SKM-1 (cell line): ENCODE measurements around the gene KIAA0319L.

Source experiments
- DNase-seq: peaks from one replicate; lab custom pipeline; 2025; ENCODE audit not compliant: unreplicated experiment; lab: John Stamatoyannopoulos, UW

KIAA0319L gene

DNA sequence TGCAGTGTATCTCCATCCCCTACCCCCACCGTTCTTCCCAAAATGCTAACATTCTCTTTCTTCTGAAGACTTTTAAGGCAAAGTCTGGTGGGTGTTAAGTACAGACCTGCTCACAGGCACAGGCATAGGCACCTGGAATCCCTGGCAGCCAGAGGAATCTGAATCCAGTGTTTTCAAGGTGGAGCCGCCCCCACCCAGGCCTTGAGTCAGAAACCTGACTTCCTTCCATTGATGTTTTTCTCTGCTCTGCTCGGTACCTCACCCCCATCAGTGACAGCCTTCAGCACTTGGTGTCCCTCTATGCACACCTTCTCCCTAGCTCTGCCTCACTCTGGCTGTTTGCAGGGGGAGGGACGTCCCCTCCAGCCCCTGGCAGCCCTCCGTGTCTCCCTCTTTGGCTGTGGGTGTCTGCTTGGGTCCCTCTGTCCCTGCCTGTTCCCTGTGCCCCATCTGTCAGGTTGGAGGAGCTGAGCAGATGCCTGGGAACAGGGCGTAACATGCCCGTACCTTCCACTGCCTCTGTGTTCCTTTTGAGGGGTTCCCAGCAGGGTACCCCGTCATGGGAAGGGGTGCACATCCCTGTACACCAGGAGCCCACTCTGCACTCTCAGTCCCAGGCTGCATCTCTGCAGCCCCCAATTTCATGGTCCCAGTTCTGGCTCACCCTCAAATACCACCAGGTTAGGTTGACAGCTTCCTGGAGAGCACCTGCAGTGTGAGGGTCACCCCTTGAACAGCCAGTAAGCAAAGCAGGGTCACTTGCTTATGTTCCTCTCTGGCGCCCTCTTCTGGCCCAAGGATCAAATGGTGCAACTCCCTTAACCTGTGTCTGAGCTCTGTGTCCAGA, 7.1 kb upstream of the KIAA0319L start:
- peak; percentile 42 for DNase-seq

DNA sequence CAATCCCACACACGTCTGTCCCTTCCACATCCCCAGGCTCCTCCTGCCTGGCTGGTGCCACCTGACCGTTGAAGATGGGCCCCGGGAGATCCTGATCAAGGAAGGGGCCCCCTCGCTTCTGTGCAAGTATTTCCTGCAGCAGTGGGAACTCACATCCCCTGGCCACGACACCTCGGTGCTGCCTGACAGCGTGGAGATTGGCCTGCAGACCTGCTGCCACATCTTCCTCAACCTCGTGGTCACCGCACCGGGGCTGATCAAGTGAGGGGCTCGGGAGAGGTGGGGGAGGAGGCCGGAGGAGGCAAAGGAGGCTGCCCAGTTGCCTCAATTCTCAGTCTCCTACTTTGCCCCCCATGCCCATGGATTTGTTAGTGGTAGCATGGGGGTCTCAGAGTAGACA, 6.0 kb upstream of the KIAA0319L start:
- no peak for DNase-seq

DNA sequence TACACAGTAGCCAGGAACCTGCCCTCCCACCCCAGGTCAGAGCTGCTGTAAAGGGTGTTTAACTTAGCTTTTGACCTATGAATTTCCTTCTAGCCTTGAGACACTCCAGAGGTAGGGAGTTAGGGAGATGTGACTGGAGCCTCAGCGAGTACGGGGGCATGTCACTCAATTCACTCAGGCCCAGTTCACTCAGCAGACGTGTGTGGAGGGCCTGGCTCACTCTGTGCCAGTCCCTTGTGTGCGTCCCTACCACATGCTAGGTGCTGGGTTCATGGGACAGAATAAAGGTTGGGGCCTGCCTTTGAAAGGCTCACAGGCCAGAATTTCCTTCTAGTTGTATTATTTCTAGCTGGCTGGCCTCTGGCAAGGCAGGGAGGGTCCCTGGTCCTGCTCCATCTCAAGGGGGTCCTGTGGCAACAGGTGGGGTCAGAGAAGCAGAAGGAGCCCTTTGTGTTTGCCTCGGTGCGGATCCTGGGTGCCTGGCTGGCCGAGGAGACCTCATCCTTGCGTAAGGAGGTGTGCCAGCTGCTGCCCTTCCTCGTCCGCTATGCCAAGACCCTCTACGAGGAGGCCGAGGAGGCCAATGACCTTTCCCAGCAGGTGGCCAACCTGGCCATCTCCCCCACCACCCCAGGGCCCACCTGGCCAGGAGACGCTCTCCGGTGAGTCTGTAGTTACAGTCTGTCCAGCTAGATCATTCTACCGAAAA, 4.9 kb upstream of the KIAA0319L start:
- no peak for DNase-seq

DNA sequence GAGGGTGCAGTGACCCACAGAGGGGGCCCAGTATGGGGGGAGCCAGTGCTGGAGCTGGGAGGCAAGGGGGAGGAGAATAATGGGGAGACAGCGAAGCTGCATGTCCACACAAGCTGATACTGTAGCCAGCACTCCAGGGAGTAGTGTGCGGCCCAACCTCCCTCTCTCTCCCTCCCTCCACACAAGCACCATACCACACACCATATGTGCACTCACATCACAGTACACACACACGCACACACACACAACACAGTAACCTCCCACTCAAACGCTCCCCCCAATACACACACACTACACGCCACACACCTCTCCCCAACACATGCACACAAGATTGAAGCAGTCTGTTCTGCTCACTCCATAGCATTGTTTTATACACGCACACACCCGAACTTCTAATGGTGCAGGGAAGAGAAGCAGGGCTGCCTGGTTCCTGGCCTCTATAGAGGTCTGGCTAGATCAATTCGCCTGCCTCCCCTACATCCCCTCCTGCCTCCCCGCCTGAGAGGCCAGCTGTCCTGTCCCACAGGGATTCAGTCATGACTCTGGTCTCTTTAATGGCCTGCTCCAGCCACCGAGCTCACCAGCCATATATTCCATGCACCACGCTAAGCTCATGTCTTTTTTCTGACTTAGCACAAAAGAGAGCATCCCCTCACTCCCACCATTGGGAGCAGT, 4.2 kb upstream of the KIAA0319L start:
- DNase-seq = no peak

DNA sequence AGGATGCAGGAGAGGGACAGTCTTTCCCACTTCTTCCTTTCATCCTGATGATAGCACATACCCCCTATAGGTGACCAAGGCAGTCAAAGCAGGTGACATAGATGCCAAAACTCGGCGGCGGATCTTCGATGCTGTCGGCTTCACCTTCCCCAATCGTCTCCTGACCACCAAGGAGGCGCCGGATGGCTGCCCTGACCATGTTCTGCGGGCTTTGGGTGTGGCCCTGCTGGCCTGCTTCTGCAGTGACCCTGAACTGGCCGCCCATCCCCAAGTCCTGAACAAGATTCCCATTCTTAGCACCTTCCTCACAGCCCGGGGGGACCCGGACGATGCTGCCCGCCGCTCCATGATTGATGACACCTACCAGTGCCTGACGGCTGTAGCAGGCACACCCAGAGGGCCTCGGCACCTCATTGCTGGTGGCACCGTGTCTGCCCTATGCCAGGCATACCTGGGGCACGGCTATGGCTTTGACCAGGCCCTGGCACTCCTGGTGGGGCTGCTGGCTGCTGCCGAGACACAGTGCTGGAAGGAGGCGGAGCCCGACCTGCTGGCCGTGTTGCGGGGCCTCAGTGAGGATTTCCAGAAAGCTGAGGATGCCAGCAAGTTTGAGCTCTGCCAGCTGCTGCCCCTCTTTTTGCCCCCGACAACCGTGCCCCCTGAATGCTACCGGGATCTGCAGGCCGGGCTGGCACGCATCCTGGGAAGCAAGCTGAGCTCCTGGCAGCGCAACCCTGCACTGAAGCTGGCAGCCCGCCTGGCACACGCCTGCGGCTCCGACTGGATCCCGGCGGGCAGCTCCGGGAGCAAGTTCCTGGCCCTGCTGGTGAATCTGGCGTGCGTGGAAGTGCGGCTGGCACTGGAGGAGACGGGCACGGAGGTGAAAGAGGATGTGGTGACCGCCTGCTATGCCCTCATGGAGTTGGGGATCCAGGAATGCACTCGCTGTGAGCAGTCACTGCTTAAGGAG, 3.3 kb upstream of the KIAA0319L start:
- DNase-seq = no peak

DNA sequence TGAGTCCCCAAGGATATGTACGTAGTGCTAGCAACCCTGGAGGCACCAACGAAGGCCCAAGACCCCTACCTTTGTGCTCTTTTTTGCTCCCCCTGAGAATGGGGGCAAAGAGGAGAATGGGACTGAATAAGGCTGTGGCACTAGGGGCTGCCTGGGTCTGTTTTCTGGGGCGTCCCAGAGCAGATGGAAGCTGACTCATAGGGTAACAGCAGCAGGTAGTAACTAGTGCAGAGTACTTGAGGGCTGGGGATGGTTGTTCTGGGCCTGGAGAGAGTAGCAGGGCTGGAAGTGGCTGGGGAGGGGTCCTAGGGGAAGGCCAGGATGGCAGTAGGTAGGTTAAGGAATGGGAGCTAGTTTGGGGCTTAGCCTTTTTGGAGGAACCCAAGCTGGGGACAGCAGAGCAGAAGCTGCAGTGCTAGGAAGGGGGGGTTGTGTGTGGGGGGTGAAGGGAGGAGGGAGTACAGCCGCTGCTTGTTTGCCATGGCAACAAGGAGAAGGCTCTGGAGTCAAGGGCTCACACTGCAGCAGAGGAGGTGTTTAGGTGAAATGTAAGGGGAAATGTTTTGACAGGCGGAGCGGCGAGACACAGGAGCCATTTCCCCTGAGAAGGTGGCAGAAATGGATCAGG, 2.2 kb upstream of the KIAA0319L start:
- DNase-seq = no peak

DNA sequence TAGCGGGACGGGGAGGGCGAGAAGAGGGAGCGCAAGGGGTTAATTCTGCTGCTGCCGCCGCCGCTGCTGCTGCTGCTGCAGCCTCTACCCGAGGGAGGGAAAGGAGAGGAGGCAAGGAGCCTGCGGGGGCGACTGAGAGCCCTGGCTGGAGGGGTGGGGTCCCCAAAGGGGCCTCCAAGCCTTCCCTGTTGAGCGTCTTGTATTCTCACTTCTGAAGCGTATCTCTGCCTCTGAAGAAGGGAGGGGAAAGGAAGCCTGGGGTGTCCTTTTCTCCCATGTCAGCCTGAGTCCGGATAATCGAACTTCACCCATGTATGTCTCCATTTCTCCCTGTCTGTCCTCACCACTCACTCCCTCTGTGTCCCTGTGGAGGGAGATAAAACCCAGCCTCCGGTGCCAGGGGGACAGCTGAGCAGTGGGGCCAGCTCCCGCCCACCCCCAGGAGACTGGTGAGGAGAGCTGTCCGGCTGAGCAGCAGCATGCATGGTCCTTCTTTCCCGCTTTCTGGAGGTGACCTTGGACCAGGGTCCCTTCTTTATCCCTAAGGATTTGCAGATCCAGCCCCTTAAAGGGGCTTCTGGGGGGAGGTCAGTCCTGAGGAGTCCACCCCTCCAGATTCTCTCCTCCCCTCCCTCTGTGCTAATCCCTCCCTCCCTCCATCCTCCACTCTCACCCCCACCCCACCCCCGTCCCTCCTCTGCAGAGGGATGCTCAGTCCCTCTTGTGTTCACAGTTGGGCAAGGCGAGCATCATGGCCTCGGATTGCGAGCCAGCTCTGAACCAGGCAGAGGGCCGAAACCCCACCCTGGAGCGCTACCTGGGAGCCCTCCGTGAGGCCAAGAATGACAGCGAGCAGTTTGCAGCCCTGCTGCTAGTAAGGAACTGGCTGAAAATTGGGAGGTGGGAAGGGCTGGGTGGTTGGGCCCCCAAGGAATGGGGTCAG, 1.4 kb upstream of the KIAA0319L start:
- no peak for DNase-seq

DNA sequence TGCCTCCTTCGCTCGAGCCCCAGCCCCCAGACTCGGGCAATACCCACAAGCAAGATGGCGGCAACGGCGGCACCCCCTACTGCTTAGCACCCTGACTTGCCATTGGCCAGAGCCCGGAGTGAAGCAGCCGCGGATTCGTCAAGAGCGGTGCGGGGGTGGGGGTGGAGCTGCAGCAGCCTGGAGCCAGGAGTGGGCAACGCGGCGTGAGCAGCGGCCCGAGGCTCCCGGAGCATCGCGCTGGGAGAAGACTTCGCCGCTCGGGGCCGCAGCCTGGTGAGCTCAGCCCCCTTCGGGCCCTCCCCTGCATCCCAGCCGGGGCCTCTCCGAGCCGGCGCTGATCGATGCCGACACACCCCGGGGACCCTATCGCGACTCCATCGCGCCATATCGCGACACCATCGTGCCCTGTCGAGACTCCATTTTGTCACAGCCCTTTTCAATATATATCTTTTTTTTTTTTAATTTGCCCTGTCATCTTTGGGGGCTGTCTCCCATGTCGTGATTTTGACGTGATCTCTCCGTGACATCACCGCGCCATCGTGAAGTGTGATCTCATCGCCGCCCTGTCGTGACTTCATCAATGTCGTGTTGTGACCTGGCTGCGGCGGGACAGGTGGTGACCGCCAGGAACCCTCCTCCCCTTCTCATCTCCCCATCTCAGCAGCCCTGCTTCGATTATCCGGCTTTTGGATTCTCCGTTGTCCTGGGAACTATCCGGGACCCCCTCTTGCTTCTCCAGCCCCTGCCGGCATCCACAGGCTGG, 589 bp upstream of the KIAA0319L start, which contains the start of gene NCDN:
Gene NCDN, plus strand, starts transcription at position 189 of the 763 bp plus-strand sequence. Its CDS starts 392 bp downstream, at position 581.
- peak; percentile 91 for DNase-seq

DNA sequence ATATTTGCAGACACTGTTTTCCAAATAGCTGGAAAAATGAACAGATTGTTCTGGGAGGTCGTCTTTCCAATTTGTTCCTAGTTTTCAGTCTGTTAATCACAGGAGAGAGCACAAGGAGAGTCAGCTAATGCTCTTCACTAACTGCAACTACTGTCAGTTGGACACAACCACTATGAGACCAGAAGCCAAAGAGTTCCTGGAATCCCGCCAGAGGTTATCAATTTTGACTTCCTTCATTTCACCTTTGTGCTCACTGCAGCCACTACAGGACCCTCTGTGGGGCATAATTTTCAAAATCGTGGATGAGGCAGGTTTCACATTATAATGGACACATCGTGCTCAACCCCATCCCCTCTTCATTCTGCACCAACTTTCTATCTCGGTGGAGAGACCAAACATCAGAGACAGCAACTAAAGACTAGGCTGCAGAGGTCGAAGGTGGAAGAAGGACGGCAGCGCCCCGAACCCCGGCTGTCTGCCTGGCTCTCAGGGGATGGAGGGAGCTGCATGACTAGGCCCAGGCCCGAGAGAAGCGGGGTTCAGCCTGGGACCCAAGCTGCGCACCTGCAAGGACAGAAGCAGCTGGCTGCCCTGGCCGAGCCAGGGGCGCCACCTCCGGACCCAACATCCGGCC, 602 bp downstream of the KIAA0319L start:
- DNase-seq = no peak

DNA sequence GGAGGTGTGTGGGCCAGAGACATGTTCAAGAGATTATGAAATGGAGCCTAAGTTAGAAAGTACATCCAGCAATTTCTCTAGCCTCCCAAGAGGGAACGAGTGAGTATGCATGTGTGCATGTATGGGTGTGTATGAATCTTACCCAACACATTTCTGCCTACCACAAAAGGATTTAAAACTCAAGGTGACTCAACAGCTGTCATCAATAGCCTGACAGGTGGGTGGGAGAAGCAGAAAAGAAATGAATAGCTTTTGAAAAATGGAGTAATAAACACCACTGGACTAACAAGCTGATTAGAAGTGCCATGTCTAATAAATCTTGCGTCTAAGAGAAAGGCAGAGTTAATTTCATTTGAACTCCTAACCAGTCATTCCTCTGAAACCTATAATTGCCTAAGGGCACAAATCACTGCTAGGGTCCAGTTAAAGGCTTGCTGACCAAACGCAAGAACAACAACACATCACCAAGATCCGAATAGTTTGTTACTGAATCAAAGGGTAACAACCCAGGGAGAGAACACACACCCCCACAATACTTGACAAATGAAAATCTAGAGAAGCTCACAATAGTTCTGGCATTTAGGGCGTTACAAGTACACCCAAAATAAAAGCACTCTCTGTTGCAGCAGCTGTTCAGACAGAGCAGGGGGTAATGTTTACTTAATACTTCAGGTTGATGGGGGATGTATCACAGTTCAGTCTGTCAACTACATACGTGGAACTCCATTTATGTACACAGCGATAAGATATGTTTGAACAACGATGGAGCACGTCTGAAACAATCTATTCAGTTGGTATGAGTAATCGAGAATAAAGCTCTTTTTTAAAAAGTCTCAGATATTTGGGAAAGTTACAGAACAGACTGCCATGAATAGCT, 1.4 kb downstream of the KIAA0319L start:
- no peak for DNase-seq

DNA sequence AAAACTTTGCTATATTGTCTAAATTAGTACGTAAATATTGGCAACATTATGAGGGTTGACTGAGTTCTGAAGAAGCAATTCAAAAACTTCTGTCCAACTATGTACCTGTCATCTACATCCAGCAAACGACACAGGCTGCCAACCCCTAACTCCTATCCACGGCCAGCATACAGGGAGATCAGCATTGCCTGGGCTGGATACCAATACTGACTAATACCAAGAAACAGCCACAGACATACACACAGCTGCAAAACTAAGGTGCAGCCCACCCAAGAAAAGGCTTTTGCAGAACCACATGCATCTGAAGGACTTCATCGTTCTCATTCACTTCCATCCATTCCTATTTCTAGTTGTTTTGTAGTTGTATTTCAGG, 2.0 kb downstream of the KIAA0319L start:
- DNase-seq = no peak

DNA sequence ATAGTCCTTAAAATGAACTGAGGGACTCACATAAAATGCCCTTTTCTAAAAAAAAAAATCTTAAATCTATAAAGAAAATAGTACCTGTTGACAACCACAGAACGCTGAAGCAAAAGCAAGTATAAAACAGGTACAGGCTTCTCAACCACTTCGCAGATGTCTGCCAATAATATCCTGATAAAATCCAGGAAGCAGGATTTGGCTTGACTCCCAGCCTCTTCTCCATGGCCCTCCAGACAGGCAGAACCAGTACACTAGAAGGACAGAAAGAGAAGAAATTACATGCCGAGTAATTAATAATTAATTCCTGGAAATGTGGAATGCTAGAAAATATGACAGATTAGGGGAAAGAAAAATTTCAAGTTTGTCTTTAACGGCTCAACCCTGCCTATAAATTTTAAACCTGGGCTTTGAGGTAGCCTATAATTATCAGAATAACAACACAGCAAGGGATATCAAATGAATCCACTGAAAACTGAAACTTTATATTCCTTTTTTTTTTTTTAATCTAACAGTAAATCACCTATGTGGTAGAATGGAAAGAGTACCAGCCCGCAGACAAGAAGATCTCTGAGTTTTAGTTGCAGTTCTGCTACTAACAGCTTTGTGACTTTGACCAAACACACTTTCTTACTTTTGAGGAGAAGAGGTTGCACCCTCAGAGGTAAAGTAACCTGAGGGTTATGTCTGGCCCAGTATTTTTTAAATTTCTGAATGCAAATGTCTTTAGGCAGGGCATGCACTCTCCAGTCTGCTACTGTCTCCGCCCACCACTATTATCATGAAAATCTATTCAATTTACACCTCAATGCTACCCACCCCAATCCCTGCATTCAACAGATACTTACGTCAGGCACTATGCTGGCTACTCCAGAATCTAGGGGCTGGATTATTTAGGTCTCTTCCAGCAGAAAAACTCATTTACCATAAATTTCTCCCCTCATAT, 2.7 kb downstream of the KIAA0319L start:
- DNase-seq = no peak

DNA sequence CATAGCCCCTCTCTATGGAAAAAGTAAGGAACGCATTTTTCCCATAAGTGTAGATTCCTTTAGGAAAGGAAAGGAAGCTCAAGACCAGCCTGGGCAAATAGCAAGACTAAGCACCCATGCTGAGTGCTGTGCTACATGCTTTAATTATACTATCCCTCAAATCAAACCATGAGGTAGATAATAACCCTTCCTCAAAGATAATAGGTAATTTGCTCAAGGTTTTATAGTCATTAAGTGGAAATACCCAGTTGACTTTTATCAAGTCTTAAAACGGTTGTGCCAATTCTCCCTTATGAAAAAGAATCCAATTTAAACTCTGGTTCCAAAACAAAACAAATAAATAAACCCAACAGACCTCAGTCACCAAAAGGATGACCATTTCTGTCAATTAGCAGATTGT, 3.4 kb downstream of the KIAA0319L start:
- DNase-seq = no peak

DNA sequence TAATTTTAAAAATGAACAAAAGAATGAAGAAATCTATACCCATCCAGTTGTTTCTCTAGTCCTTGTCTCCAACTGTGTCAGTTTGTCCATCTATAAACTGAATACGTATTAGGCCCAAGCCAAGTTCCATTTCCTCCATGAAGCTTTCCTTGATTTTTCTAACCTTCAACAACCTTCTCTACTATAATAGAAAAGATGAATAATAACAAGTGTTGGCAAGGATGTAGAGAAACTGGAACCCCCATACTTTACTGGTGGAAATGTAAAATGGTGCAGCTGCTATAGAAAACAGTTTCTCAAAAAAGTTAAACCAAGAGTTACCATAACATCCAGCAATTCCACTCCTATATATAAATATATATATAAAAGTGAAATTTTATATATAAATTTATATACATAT, 10.6 kb downstream of the KIAA0319L start:
- no peak for DNase-seq

DNA sequence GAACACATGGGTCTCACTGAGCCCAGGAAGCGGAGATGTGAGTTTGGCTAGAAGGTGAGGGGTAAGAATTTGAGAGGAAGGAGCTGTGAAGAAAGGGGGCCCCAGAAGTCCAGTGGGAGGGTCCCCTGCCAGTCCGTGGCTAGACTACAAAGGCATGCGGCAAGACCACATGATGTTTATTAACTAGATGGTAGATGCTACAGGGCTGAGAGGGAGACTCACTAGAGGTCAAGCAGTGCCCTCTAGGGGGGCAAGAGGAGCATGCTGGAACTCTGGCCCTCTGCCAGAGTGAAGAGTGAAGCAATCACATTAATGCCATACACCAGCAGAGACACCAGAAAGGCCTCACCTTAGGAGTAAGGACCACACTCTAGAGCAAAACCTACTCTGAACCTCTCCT, 12.2 kb downstream of the KIAA0319L start:
- no peak for DNase-seq

DNA sequence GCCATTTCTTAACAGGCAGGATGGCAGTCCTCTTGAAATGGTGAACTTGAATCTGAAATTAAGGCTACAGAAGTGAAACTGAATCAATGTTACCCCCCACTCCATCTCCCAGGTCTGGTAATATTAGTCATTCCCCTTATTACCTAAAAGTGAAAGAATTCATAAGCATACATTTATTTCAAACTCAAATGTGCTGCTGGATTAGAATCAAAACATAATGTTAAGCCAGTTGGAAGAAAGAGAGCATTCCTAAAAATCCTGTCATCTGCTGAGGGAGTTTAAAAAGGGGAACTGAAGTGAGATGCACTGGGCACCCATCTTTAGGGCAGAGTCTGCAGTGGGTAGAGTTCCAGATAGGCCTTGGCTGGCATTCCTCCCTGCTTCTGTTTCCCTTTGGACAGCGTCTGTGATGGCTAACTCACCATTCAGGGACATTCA, 17.4 kb downstream of the KIAA0319L start:
- no peak for DNase-seq
